Neural crest cell (in vitro differentiated cells): ENCODE results near the gene PRCC. TPM values are rescaled to one million over a fixed set of nuclear protein-coding genes. Genes with fewer than 3 reads are reported as not detected.

Experiments used
- DNase-seq: peaks from one replicate; pipeline ENCODE4 v3.0.0; 2021; ENCODE audit warnings: low read depth, mixed read lengths, low spot score
- H3K27ac Mint-ChIP-seq: one replicate; pipeline ENCODE4 v1.8.0; 2021; ENCODE audit warnings: mild to moderate bottlenecking, mixed read lengths; ENCODE audit not compliant: unreplicated experiment
- H3K27me3 Mint-ChIP-seq: 2 replicates; pipeline ENCODE4 v1.8.0; 2021; ENCODE audit warnings: low read depth, mild to moderate bottlenecking, mixed read lengths
- H3K36me3 Mint-ChIP-seq: 2 replicates; pipeline ENCODE4 v1.8.0; 2021; ENCODE audit warnings: low read depth, mild to moderate bottlenecking, mixed read lengths
- H3K4me1 Mint-ChIP-seq: 2 replicates; pipeline ENCODE4 v1.8.0; 2021; ENCODE audit warnings: mixed read lengths
- H3K4me3 Mint-ChIP-seq: one replicate; pipeline ENCODE4 v1.8.0; 2021; ENCODE audit warnings: mild to moderate bottlenecking, mixed read lengths
- H3K9me3 Mint-ChIP-seq: 2 replicates; pipeline ENCODE4 v1.8.0; 2021; ENCODE audit warnings: mixed read lengths
- total RNA-seq: library from RNA; stranded (reverse); gene quantifications from 2 replicates; pipeline ENCODE4 v1.2.1, GENCODE V29; 2021
- TF ChIP-seq, protein P1 (sequence below): fragments of 200-600 bp; sonication (generic); conservative IDR thresholded peaks from 2 replicates; pipeline ENCODE4 v1.5.0; 2021; ENCODE audit warnings: antibody characterized with exemption, mild to moderate bottlenecking

Gene PRCC
- total RNA-seq, 1 donor from 2014 or later, result 99.8 TPM

DNA sequence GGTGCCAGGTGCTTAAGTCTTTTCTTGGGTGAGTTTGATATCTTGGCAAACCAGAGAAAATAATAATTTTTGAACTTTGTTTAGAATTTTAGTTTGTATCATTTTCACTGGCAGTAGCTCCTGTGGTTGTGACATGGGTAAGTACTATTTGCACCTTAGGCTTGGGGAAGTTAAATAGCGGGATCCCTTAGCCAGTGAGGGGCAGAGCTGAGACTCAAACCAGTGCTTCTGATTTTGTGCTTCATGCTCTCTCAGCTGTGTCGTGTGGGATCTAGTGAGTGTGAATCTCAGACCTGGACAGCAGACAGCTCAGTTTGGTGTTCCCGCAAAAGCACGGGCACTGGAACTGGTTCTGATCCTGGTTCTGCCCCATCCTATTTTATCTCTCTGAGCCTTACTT lies 9.6 kb downstream of the PRCC start:
- Mint-ChIP-seq H3K27ac (no peak overlapping the region), H3K9me3 (no peaks in the 10 kb centered on the region), H3K4me3 (no peak overlapping the region), H3K4me1 (peaks cover 37% of the 10 kb centered on the region), H3K36me3 (peaks cover 3% of the 10 kb centered on the region), H3K27me3 (no peaks in the 10 kb centered on the region)
- no peak for DNase-seq
- TF ChIP-seq, protein P1, sequence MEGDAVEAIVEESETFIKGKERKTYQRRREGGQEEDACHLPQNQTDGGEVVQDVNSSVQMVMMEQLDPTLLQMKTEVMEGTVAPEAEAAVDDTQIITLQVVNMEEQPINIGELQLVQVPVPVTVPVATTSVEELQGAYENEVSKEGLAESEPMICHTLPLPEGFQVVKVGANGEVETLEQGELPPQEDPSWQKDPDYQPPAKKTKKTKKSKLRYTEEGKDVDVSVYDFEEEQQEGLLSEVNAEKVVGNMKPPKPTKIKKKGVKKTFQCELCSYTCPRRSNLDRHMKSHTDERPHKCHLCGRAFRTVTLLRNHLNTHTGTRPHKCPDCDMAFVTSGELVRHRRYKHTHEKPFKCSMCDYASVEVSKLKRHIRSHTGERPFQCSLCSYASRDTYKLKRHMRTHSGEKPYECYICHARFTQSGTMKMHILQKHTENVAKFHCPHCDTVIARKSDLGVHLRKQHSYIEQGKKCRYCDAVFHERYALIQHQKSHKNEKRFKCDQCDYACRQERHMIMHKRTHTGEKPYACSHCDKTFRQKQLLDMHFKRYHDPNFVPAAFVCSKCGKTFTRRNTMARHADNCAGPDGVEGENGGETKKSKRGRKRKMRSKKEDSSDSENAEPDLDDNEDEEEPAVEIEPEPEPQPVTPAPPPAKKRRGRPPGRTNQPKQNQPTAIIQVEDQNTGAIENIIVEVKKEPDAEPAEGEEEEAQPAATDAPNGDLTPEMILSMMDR, result no peak

DNA sequence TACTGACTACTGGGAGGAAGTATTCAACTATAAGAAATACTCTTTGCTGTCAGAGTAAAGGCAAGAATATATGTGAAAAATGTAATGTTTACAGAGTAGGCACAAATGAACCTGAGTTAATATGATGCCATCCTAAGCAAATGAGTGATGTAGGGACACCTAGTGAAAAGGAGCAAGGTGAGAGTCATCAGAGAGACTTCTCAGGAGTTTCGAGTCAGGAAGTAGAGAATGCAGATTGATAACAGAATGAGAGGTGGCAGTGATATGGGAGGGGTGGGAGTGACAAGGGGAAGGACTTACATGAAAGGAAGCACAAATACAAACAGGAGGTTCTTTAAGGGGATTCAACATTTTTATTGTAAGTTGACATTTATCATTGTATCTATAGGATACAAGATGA lies 10.2 kb downstream of the PRCC start:
- Mint-ChIP-seq H3K9me3 (no peaks in the 10 kb centered on the region), H3K36me3 (peaks cover 3% of the 10 kb centered on the region), H3K27me3 (no peaks in the 10 kb centered on the region), H3K27ac (no peak overlapping the region), H3K4me1 (peaks cover 31% of the 10 kb centered on the region), H3K4me3 (no peak overlapping the region)
- no peak for DNase-seq
- TF ChIP-seq, protein P1, result no peak

DNA sequence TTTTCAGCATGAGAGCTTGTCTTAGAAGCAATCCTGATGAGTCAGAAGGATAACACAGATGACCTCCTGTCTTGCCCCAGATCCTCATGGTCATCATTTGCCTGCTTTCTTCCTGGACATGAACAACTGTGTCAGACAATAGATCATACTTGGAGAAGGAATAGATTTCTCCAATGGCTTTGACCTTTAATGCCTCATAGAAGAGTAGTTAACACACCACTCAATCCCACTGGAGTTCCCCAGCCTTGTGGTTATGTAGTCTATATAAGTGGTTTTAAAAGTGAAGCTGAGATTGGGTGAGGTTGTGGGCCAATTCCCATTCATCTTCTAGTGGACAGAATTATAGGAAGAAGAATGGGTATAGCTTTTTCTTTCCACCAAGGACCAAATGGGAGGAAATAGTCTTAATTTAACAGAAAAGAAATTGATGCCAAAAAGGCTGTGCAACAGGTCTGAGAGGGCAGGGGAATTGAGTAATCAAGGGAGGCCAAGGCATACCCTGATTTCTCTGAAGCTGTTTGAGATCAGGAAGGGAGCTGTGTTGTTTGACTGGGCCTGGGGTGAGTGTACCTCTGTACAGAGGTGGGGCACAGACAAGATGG lies 14.4 kb downstream of the PRCC start:
- Mint-ChIP-seq H3K36me3 (peaks cover 8% of the 10 kb centered on the region), H3K4me3 (no peak overlapping the region), H3K4me1 (peaks cover 15% of the 10 kb centered on the region), H3K27me3 (no peaks in the 10 kb centered on the region), H3K9me3 (no peaks in the 10 kb centered on the region), H3K27ac (no peak overlapping the region)
- DNase-seq, result no peak
- TF ChIP-seq, protein P1, result no peak

DNA sequence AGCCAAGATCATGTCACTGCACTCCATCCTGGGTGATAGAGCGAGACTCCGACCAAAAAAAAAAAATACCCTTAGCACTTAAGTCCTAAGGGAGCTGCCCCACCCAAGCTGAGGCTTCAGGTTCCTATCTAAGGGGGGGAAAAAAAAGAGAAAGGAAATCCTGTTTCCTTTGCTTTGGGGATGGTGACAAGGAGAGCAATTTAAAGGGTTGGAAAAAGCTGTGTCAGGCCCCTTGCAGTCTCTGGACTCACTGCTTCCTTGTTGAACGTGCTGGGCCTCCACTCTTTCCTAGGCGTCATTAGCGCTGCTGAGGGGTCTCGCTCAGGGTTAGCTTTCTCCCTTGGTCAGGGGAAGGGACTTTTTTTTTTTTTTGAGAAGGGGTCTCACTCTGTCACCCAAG lies 18.1 kb downstream of the PRCC start:
- H3K36me3 Mint-ChIP-seq, result peaks cover 20% of the 10 kb centered on the region
- no peak for DNase-seq
- no peak overlapping the region for H3K27ac Mint-ChIP-seq
- no peak overlapping the region for H3K4me3 Mint-ChIP-seq
- H3K9me3 Mint-ChIP-seq, result no peaks in the 10 kb centered on the region
- H3K4me1 Mint-ChIP-seq, result peaks cover 3% of the 10 kb centered on the region
- H3K27me3 Mint-ChIP-seq, result no peaks in the 10 kb centered on the region
- TF ChIP-seq, protein P1, result no peak

DNA sequence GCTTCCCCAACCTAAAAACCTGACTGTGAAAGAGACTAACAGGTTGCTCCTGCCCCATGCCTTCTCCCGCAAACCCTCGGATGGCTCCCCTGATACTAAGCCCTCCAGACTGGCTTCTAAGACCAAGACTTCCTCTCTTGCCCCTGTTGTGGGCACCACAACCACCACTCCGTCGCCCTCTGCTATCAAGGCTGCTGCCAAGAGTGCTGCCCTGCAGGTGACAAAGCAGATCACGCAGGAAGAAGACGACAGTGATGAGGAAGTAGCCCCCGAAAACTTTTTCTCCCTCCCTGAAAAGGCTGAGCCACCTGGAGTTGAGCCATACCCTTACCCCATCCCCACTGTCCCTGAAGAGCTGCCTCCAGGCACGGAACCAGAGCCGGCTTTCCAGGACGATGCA lies 19.3 kb downstream of the PRCC start:
- H3K4me3 Mint-ChIP-seq, result no peak overlapping the region
- DNase-seq, result no peak
- H3K36me3 Mint-ChIP-seq, result peaks cover 22% of the 10 kb centered on the region
- no peaks in the 10 kb centered on the region for H3K9me3 Mint-ChIP-seq
- no peak overlapping the region for H3K27ac Mint-ChIP-seq
- TF ChIP-seq, protein P1, result no peak
- H3K27me3 Mint-ChIP-seq, result no peaks in the 10 kb centered on the region
- peaks cover under 1% of the 10 kb centered on the region for H3K4me1 Mint-ChIP-seq
